ENCODE data around the gene B3GNT7. TPM values are rescaled to one million over a fixed set of nuclear protein-coding genes. Genes with fewer than 3 reads are reported as not detected.

The B3GNT7 gene
- total and polyA plus RNA-seq, 2 of the 8 experiments (the other 6 are each of a cell fraction or from before 2014, with no cell fraction given) = 26.4 to 73.1 TPM

GRCh38 chr2:231357931-231358330, 37.6 kb upstream of the B3GNT7 start (continued):
- TF ChIP-seq, protein P1, sequence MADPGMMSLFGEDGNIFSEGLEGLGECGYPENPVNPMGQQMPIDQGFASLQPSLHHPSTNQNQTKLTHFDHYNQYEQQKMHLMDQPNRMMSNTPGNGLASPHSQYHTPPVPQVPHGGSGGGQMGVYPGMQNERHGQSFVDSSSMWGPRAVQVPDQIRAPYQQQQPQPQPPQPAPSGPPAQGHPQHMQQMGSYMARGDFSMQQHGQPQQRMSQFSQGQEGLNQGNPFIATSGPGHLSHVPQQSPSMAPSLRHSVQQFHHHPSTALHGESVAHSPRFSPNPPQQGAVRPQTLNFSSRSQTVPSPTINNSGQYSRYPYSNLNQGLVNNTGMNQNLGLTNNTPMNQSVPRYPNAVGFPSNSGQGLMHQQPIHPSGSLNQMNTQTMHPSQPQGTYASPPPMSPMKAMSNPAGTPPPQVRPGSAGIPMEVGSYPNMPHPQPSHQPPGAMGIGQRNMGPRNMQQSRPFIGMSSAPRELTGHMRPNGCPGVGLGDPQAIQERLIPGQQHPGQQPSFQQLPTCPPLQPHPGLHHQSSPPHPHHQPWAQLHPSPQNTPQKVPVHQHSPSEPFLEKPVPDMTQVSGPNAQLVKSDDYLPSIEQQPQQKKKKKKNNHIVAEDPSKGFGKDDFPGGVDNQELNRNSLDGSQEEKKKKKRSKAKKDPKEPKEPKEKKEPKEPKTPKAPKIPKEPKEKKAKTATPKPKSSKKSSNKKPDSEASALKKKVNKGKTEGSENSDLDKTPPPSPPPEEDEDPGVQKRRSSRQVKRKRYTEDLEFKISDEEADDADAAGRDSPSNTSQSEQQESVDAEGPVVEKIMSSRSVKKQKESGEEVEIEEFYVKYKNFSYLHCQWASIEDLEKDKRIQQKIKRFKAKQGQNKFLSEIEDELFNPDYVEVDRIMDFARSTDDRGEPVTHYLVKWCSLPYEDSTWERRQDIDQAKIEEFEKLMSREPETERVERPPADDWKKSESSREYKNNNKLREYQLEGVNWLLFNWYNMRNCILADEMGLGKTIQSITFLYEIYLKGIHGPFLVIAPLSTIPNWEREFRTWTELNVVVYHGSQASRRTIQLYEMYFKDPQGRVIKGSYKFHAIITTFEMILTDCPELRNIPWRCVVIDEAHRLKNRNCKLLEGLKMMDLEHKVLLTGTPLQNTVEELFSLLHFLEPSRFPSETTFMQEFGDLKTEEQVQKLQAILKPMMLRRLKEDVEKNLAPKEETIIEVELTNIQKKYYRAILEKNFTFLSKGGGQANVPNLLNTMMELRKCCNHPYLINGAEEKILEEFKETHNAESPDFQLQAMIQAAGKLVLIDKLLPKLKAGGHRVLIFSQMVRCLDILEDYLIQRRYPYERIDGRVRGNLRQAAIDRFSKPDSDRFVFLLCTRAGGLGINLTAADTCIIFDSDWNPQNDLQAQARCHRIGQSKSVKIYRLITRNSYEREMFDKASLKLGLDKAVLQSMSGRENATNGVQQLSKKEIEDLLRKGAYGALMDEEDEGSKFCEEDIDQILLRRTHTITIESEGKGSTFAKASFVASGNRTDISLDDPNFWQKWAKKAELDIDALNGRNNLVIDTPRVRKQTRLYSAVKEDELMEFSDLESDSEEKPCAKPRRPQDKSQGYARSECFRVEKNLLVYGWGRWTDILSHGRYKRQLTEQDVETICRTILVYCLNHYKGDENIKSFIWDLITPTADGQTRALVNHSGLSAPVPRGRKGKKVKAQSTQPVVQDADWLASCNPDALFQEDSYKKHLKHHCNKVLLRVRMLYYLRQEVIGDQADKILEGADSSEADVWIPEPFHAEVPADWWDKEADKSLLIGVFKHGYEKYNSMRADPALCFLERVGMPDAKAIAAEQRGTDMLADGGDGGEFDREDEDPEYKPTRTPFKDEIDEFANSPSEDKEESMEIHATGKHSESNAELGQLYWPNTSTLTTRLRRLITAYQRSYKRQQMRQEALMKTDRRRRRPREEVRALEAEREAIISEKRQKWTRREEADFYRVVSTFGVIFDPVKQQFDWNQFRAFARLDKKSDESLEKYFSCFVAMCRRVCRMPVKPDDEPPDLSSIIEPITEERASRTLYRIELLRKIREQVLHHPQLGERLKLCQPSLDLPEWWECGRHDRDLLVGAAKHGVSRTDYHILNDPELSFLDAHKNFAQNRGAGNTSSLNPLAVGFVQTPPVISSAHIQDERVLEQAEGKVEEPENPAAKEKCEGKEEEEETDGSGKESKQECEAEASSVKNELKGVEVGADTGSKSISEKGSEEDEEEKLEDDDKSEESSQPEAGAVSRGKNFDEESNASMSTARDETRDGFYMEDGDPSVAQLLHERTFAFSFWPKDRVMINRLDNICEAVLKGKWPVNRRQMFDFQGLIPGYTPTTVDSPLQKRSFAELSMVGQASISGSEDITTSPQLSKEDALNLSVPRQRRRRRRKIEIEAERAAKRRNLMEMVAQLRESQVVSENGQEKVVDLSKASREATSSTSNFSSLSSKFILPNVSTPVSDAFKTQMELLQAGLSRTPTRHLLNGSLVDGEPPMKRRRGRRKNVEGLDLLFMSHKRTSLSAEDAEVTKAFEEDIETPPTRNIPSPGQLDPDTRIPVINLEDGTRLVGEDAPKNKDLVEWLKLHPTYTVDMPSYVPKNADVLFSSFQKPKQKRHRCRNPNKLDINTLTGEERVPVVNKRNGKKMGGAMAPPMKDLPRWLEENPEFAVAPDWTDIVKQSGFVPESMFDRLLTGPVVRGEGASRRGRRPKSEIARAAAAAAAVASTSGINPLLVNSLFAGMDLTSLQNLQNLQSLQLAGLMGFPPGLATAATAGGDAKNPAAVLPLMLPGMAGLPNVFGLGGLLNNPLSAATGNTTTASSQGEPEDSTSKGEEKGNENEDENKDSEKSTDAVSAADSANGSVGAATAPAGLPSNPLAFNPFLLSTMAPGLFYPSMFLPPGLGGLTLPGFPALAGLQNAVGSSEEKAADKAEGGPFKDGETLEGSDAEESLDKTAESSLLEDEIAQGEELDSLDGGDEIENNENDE (IDR thresholded peaks at IDR 0.05; ENCODE audit: insufficient replicate concordance, low read length) = no peak
- no peak for TF ChIP-seq SIN3A (conservative IDR thresholded peaks at IDR 0.05 in 1 of 2, IDR thresholded peaks at IDR 0.05 in 1 of 2; ENCODE audit: low read depth in 1 of 2, low read length in 2 of 2)
- TF ChIP-seq CREB1 (IDR thresholded peaks at IDR 0.05) = no peak
- TF ChIP-seq ASH2L (IDR thresholded peaks at IDR 0.05; ENCODE audit: low read length) = no peak
- no peak for TF ChIP-seq BCL11A (IDR thresholded peaks at IDR 0.05; ENCODE audit: low read depth in 2 of 2, low read length in 2 of 2)
- no peak for TF ChIP-seq JUN (IDR thresholded peaks at IDR 0.05; ENCODE audit: low read depth, low read length)
- TF ChIP-seq RAD21 (IDR thresholded peaks at IDR 0.05 in 1 of 2, conservative IDR thresholded peaks at IDR 0.05 in 1 of 2; ENCODE audit: low read depth in 2 of 2, low read length in 2 of 2) = no peak
- no peak for TF ChIP-seq HDAC2 (IDR thresholded peaks at IDR 0.05; ENCODE audit: borderline replicate concordance in 1 of 2, low read depth in 2 of 2, low read length in 2 of 2)
- TF ChIP-seq NANOG (IDR thresholded peaks at IDR 0.05; ENCODE audit: insufficient read depth, low read depth, low read length, poor library complexity, severe bottlenecking) = no peak
